HG03139 (cell line): ENCODE measurements around the gene PIM3.

Experiments used
- ATAC-seq: cut with Tn5 transposase; IDR thresholded peaks from one replicate; pipeline ENCODE4 v1.9.1; 2021; ENCODE audit not compliant: unreplicated experiment

The PIM3 gene

DNA sequence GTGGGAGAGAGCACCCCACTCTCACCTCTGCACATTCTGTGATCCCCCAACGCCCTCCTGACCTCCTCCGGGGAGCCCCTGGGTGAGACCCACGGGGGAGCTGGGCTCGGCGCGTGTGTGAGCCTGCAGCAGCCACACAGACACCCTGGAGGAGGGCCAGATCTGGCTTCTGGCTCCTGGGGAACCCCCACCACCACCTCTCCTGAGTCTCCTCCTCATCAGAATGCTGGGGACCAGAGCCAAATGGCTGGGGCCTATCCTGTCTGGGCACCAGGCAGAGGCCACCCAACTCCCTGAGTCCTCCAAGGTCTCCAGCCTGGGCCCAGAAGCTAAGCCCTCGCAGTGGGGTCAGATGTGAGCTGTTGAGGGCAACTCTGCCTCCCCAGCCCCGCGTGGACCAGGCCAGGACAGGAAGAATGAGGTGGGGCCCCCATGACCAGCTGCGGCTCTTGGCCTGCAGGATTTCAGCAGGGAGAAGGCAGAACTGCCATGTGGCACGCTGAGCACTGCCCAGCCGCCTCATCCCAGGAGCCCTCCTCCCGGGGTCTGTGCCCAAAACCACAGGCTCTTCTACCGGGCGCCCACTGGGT lies 5.5 kb upstream of the PIM3 start:
- ATAC-seq = no peak

DNA sequence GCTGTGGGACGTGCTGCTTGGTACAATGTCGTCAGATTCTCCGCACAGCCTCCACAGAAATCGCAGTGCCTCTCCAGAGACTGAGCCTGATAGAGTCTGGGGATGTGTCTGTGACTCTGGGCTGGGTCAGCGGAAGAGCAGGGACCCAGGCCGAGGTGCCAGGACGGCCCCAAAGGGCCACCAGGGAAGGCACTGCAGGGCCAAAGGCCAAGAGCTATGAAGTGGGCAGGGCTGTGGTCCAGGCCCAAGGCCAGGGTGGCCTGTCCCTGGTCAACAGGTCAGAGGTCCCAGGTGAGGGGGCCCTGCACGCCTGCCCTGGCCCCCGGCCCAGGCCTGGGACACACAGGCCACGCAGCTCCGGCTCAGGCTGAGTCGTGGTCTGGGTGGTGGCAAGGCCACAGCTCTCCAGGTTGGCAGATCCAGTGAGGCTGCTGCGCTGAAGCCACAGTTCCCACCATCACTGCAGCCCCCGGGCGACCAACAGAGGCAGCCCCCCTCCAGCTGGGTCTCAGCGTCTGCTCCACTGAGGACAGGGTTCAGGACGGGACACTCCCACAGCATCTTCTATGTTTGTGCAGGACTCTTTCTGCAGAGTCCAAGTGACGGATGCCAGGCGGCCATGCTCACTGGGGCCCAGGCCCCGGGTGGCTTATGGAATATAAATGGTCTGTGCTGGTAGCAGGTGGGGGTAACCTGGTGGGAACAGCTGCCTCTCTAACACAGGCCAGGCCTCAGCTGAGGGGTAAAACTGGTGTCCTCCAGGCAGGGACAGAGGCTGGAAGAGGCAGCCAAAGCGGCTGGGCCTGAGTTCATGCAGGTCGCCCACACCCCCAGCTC lies 4.8 kb upstream of the PIM3 start:
- ATAC-seq = no peak

DNA sequence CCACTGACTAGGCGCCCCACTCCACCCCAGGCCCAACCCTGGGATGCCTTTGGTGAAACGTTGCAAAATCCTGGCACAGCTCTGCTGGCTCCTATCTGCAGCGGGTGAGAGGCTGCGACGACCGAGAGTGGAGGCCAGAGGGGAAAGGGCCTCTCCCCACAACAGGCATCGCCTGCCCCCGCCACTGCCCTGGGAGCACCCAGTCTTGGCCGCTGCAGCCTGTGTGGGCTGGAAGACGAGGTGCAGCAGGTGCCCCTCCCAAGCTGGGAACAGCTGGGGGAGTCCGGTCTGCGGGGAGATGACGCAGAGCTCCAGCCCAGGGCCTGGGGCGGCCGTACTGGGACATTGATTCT lies 4.2 kb upstream of the PIM3 start:
- ATAC-seq = no peak

DNA sequence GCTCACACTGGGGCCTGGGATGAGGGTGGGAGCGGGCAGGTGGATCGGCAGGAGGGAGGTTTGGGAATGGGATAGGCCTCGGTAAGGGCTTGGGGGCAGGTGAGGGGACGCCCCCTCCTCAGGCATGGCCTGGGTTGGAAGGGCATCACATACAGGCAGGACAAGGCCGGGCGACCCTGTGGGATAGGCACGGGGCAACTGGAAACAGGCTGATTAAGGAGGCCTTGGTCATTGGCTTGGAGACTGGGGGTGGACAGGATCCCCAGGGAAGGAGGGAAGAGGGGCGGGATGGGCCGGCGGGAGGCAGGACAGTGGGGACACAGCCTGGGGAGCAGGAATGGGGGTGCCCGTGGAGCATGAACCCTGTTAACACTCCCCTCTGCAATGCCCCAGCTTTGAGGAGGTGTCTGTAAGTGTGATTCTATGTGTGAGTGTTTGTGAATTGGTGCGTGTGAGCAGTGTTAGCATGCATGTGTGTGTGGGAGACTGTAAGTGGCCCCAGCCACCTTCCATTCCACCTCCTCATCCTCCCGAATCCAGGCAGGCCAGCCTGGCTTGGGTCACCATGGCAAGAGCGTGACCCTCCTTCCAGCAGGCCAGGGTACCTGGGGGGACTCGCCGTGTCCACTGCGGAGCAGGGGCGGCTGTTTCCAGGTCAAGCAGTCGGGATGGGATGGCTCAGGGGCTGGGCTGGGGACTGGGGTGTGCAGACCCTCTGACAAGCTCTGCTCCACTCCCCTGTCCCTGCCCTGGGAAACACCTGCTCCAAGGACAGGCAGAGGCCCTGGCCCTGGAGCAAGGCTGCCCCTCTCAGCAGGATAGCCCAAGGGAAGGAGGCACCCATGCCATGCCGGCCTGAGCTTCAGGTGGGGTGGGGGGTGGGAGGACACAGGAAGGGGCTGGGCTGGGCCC lies 3.4 kb upstream of the PIM3 start:
- no peak for ATAC-seq

DNA sequence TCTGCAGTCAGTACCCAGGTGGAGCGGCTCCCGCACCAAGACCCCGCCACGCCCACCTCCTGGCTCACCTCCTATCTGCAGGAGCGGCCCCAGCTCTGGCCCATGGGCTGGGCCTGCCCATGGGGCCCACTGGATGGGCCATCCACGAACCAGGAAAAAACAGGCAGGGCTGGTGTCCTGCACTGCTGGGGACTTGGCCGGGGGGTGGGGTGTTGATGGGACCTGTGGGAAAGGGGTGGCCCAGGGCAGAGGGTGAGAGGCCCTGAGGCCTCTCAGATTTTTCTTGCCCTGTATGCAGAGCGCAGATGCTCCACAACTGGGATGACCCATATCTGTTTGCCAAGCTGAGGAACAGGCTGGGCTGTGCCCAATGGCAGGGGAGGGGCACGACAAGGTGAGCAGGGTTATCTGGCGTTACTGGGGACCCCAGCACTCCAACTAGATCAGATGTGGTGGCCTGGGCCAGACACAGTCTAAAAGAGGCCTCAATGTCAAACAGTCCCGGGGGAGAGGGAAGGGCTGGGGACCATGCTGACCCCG lies 2.7 kb upstream of the PIM3 start:
- no peak for ATAC-seq

DNA sequence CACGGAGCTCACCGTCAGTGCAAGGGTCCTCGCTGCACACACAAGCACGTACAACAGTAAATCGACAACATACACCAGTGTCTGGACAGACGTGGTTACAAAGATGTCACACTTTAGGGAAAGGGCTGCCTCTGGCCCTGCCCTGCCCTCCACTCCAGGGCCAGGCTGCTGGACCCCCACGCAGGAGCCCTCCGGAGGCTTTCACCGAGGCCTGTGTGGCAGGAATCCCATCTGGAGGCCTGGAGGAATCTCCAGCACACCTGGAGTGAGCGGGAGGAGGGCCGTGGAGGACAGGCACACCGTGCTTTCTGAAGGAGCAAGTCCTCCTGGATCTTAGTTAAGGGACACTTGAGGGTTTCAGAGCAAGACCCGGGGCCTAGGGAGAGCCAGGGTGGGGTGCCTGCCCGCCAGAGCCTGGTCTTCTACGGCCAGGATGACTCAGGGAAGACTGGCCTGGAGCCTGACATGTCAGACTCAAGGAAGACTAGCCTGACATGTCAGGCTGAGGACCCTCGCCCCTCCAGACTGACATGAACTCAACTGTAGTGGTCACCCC lies 2.1 kb upstream of the PIM3 start:
- ATAC-seq = no peak

DNA sequence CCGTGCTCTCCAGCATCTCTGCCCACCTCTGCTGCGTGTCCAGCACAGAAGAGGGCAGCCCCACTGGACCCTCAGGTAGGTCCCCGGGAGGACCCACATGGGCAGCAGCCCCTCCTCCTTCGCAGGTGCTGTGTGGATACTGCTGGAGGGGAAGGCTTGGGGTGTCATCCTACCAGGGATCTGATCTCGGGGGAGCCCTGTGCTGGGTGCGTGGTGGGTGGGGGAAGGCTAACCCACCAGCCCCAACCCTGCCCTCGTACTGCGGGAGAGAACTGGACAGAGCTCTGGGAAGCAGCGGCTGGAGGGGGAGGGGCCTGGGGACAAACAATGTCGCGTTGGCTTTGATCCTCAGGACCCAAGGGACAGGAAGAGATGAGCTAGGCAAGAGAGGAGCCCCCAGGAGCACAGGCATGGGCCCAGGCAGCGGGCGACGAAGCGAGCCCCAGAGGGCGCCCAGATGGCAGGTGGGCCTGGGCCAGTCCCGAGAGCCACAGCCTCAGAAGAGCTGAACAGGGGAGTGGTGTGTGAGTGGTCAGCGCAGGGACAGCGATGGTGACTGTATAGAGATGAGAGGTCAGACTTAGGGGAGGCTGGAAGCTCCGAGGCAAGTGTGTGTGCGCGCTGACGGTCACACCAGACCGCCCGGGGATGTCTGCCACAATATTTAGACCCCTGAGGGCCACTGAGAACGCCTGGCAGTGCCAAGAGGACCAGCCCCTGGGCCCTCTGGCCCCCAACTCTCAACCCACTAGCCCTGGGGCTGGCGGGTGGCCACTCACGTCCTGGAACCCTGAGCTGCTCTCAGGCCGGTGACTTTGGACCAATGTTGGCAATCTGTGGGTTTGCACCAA lies 1.4 kb upstream of the PIM3 start:
- ATAC-seq = no peak

DNA sequence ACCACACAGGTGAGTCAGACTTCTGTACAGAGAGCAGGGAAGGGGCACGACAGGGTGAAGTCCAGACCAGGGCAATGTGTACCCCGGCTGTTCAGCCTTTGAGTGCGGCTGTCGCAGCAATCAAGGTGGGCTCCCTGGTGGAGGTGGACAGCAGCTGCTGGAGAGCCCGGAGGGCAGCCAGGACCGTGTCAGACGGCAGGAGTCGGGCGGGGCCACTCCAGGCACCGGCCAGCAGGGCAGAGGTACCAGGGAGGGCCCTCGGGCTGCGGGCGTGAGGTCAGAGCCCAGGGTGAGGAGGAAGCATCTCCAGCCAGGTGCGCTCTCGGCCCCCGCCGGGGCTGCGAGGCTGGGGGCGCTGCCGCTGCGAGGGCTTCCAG lies 802 bp upstream of the PIM3 start:
- peak; percentile 3 for ATAC-seq

DNA sequence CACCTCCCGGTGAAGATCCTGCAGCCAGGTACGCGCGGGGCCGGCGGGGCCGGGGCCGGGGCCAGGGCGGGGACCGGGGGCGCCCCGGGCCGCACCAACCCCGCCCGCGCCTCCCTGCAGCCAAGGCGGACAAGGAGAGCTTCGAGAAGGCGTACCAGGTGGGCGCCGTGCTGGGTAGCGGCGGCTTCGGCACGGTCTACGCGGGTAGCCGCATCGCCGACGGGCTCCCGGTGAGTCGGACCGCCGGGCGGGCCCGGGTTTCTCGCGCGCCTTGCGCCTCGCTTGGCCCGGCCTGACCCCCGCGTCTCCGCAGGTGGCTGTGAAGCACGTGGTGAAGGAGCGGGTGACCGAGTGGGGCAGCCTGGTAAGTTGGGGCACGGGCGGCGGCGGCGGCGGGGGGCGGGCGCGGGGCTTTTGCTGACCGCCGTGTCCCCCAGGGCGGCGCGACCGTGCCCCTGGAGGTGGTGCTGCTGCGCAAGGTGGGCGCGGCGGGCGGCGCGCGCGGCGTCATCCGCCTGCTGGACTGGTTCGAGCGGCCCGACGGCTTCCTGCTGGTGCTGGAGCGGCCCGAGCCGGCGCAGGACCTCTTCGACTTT lies 531 bp downstream of the PIM3 start:
- ATAC-seq = no peak

DNA sequence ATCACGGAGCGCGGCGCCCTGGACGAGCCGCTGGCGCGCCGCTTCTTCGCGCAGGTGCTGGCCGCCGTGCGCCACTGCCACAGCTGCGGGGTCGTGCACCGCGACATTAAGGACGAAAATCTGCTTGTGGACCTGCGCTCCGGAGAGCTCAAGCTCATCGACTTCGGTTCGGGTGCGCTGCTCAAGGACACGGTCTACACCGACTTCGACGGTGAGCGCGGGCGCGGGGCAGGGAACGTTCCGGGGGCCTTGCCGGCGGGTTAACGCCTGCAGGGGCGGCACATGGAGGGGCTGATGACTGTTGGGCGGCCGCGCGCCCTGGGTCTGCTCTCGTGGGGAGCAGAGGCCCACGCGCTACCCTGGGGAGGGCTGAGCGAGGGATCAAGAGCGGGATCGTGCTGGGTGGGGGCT lies 1.0 kb downstream of the PIM3 start:
- ATAC-seq = no peak

DNA sequence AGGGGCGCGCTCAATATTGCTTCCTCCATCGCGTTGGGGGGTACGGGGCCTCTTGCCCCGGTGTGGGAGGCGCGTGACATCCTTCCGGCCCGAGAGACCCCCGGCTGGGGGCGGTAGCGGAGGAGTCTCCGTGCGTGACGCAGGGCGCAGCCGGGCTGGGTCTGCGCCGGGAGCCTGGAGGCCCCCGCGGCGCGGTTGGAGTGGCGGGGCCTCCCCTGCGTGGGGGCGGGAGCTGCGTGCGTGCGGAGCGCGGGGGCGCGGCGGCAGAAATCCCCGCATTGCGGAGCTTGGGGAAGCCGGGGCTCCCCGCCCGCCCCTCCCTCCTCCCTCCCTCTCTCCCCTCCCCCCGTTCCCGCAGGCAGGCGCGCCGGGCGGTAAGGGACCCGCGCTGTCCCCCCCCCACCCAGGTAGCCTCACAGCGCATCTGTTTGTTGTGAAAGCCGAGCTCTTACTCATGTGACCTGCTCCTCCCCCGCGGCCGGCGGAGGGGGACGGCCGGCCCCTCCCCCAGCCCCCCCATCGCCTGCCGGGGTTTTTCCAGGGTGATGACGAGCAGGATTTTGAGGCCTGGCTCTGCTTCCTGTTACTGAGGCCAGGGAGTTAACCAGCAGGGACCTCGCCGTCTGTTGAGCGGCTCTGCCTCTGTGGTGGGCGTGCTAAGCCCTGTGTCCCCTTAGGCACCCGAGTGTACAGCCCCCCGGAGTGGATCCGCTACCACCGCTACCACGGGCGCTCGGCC lies 1.6 kb downstream of the PIM3 start:
- no peak for ATAC-seq

DNA sequence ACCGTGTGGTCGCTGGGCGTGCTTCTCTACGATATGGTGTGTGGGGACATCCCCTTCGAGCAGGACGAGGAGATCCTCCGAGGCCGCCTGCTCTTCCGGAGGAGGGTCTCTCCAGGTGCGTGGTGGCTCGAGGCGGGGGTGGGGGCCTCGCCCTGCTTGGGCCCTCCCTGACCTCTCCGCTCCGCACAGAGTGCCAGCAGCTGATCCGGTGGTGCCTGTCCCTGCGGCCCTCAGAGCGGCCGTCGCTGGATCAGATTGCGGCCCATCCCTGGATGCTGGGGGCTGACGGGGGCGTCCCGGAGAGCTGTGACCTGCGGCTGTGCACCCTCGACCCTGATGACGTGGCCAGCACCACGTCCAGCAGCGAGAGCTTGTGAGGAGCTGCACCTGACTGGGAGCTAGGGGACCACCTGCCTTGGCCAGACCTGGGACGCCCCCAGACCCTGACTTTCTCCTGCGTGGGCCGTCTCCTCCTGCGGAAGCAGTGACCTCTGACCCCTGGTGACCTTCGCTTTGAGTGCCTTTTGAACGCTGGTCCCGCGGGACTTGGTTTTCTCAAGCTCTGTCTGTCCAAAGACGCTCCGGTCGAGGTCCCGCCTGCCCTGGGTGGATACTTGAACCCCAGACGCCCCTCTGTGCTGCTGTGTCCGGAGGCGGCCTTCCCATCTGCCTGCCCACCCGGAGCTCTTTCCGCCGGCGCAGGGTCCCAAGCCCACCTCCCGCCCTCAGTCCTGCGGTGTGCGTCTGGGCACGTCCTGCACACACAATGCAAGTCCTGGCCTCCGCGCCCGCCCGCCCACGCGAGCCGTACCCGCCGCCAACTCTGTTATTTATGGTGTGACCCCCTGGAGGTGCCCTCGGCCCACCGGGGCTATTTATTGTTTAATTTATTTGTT lies 2.4 kb downstream of the PIM3 start:
- no peak for ATAC-seq

DNA sequence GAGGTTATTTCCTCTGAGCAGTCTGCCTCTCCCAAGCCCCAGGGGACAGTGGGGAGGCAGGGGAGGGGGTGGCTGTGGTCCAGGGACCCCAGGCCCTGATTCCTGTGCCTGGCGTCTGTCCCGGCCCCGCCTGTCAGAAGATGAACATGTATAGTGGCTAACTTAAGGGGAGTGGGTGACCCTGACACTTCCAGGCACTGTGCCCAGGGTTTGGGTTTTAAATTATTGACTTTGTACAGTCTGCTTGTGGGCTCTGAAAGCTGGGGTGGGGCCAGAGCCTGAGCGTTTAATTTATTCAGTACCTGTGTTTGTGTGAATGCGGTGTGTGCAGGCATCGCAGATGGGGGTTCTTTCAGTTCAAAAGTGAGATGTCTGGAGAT lies 3.1 kb downstream of the PIM3 start:
- no peak for ATAC-seq

DNA sequence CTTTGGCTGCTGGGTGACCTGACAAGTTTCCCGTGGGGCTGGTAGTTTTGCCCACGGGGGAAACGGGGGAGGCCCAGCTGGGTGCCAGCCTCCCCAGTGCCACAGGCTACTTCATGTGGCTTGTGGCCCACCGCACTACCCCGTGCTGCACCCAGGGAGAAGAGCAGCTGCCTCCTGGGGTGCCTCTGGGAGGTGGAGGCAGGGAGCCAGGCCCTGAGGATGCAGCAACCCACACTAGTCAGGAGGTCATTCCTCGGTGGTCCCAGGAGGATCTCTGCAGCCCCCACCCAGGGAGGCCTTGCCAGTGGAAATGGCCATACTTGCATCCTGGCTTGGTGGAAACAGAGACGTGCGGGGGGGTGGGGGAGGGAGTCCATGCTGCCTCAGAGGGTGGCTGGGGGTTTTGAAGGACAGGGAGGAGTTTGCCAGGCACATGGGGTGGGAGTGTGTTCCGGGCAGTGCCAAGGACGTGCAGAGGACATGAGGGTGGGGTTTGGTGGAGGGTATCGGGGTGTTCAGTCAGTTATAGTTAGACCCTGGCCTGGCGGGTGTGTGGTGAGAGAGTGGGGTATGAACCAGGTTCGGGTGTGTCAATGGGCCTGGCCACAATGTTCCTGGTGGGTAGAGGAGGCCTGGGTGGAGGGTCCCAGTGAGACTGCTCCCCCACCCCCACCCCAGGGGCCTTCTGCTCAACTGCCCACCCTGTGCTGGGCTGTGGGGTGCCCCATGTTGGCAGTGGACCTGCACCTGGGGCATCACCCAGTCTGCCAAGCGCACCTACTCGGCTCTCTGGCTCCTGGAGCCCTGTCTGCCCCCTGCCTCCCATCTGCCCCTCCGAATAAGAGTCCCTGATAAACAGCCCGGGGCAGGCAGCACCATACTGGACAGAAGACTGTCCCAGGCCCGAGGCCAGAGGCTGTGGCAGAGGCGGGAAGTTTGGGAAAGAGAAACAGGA lies 3.8 kb downstream of the PIM3 start:
- no peak for ATAC-seq

DNA sequence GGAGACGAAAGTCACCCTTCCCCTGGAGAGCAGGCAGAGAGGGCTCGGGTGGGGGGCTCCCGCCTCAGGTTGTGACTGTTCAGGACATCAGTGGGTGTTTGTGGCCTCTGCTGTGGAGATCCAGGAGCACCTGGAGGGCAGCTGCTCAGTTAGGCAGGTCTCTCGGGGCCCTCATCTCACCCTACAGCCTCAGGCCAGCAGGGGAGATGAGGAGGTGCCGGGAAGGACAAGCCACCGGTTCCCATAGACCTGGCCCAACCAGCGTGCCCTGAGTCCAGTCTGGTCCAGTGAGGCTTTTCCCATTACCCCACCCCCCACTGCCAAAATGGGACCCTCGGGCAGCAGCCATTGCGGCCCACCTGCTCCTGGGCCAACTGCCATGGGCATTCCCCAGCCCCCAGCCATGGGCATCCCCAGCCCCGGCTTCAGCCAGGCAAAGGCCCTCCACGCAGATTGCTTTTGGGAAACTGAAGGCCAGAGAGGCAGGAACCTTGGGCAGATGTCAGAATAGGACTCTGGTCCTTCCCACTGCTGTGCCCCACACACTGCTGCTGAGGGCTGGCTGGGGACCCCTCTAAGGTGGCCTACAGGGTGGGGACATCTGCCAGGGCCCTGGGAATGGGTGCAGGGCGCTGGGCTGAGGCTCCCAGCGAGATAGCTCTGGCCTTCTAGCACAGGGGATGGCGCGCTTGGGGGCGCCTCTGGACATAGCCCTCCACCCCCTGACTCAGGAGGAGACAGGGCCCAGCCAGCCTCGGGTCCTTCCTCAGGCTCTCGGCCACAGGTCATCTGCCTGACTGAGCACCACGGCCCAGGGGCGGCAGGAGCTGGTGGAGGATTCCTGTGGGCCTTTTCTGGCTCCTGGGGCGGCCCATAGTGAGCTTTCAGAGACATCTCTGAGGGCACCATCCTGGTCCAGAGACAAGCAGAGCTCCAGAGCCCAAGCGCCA lies 4.8 kb downstream of the PIM3 start:
- no peak for ATAC-seq
